ENCODE data around the gene FADS3. TPM values are rescaled to one million over a fixed set of nuclear protein-coding genes. Genes with fewer than 3 reads are reported as not detected.

The FADS3 gene
- polyA plus RNA-seq, 4 donors, result 5.3 to 17.9 (median 6.0) TPM

DNA sequence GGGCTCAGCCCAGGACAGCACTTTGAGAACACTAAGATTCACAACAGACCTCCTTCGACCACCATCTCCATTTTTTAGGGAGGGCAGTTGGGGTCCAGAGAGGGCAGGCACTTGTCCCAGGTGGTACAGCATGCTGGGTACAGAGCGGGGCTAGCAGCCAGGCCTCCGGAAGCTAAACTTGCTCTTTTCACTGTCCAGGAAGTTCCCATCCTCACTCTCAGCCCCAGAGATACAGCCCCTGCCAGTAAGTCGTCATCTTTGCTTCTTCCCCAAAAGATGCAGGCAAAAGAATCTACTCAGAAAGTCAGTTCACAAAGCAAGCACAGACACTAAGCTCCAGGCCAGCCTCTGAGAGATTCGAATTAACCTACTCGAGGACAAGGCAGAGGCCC is 32.7 kb upstream of the FADS3 start:
- no peak overlapping the region for H3K4me3 ChIP-seq (ENCODE audit: low read depth in 1 of 3, low read length in 3 of 3)

DNA sequence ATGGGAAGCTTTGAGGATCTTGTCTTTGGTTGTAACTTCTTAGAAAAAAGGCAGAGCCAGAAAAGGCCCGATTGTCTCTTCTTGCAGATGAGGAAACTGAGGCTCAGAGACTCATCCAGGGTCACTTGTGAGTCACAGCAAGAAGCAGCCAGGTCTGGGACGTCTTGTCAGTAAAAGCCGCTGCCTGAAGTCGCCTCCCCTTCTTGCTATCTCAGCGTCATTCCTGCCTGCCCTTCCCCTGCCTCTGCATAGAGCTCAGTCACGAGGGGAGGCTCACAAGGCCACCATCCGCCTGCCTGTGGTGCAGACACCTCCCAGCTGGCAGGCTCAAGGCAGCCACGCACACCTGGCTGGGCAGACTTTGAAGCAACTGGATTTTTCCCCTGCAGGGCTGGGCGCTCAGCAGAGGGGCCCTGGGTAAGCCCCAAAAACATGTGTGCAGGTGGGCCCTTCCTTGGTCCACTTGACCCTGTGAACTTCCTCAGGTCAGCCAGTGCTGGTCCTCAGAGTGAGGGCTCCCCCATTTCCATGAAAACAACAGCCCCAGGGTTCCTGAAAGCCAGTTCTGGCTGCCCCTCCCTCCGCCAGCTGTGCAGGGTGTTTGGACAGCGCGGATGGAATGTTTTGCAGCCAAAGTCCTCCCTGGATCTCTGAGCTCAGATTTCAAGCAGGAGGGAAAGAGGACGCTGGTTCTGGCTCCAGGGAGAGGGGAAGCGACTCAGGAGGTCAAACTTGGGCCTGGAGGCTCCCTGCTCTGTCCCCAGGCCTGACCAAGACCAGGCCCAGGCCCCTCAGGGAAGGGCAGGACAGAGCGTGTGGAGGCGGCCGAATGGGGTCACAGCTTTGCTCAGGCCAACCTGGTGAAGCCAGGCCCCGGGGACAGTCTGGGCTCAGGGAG is 32.1 kb upstream of the FADS3 start:
- H3K4me3 ChIP-seq (ENCODE audit: low read depth in 1 of 3, low read length in 3 of 3), result no peak overlapping the region
- 24 to 36% (median 28%) methylated on average over 18 of the region's 18 CpGs for whole genome bisulfite sequencing, 3 donors
- peak overlapping the region in 2 of 3 donors; percentile 89 to 90 for H3K27ac ChIP-seq (ENCODE audit: low read depth in 1 of 3, low read length in 2 of 3)
- no peak for FAIRE-seq
- no peaks in the 10 kb centered on the region for H3K36me3 ChIP-seq (ENCODE audit: control insufficient read depth in 3 of 3, insufficient read depth in 2 of 3, low read depth in 1 of 3, low read length in 3 of 3)
- H3K4me1 ChIP-seq (ENCODE audit: control insufficient read depth in 3 of 3, insufficient read depth in 2 of 3, low read depth in 1 of 3, low read length in 2 of 3), result peaks cover 0 to 53% (median 0%) of the 10 kb centered on the region in 3 donors
- H3K27me3 ChIP-seq (ENCODE audit: control insufficient read depth in 3 of 3, insufficient read depth in 3 of 3, low read length in 3 of 3), result peaks cover 0 to 9% (median 0%) of the 10 kb centered on the region in 3 donors
- no peaks in the 10 kb centered on the region for H3K9me3 ChIP-seq (ENCODE audit: control insufficient read depth in 2 of 2, insufficient read depth in 1 of 2, low read depth in 1 of 2, low read length in 1 of 2)
- peak; percentile 39 to 94 for DNase-seq

More for the DNA sequence above, 32.7 kb upstream of the FADS3 start:
- H3K9me3 ChIP-seq (ENCODE audit: control insufficient read depth in 2 of 2, insufficient read depth in 1 of 2, low read depth in 1 of 2, low read length in 1 of 2), result no peaks in the 10 kb centered on the region
- peaks cover 0 to 47% (median 0%) of the 10 kb centered on the region in 3 donors for H3K4me1 ChIP-seq (ENCODE audit: control insufficient read depth in 3 of 3, insufficient read depth in 2 of 3, low read depth in 1 of 3, low read length in 2 of 3)
- WGBS, 3 donors, result 63 to 77% (median 67%) methylated on average over 6 of the region's 6 CpGs
- DNase-seq (no peak), FAIRE-seq (no peak)
- peaks cover 0 to 4% (median 0%) of the 10 kb centered on the region in 3 donors for H3K27me3 ChIP-seq (ENCODE audit: control insufficient read depth in 3 of 3, insufficient read depth in 3 of 3, low read length in 3 of 3)
- peak overlapping the region in 2 of 3 donors; percentile 89 to 90 for H3K27ac ChIP-seq (ENCODE audit: low read depth in 1 of 3, low read length in 2 of 3)
- H3K36me3 ChIP-seq (ENCODE audit: control insufficient read depth in 3 of 3, insufficient read depth in 2 of 3, low read depth in 1 of 3, low read length in 3 of 3), result no peaks in the 10 kb centered on the region

- WGBS, 3 donors, result 23 to 32% (median 31%) methylated on average over 6 of the region's 6 CpGs
- FAIRE-seq (no peak), DNase-seq (peak in 1 of 2 donors; percentile 52)
- Histone ChIP-seq H3K4me3 (ENCODE audit: low read depth in 1 of 3, low read length in 3 of 3) (no peak overlapping the region), H3K36me3 (ENCODE audit: control insufficient read depth in 3 of 3, insufficient read depth in 2 of 3, low read depth in 1 of 3, low read length in 3 of 3) (no peaks in the 10 kb centered on the region), H3K4me1 (ENCODE audit: control insufficient read depth in 3 of 3, insufficient read depth in 2 of 3, low read depth in 1 of 3, low read length in 2 of 3) (peaks cover 0 to 62% (median 0%) of the 10 kb centered on the region in 3 donors), H3K27ac (ENCODE audit: low read depth in 1 of 3, low read length in 2 of 3) (peak overlapping the region in 2 of 3 donors; percentile 89 to 90), H3K27me3 (ENCODE audit: control insufficient read depth in 3 of 3, insufficient read depth in 3 of 3, low read length in 3 of 3) (peaks cover 0 to 18% (median 0%) of the 10 kb centered on the region in 3 donors), H3K9me3 (ENCODE audit: control insufficient read depth in 2 of 2, insufficient read depth in 1 of 2, low read depth in 1 of 2, low read length in 1 of 2) (no peaks in the 10 kb centered on the region)
These were observed 31.2 kb upstream of the FADS3 start for GRCh38 chr11:61922539-61922938.

DNA sequence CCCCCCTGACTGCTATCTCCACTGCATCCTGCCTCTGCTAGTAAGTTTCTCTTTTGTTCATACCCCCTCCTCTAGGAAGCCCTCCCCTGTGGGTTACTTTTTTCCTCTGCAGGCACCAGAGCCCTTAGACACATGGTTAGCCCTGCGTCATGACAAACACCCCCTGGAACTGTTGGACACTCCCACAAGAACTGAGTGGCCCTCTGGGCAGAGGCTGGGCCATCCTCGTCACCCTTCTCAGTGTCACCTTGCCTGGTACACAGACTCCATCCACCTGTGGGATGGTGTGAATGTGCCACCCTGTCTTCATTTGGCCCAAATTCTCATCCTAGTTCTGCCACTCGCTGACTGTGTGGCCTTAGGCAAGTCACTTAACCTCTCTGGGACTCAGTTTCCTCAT is 30.1 kb upstream of the FADS3 start:
- Histone ChIP-seq H3K27me3 (ENCODE audit: control insufficient read depth in 3 of 3, insufficient read depth in 3 of 3, low read length in 3 of 3) (peaks cover 0 to 23% (median 0%) of the 10 kb centered on the region in 3 donors), H3K9me3 (ENCODE audit: control insufficient read depth in 2 of 2, insufficient read depth in 1 of 2, low read depth in 1 of 2, low read length in 1 of 2) (no peaks in the 10 kb centered on the region), H3K4me1 (ENCODE audit: control insufficient read depth in 3 of 3, insufficient read depth in 2 of 3, low read depth in 1 of 3, low read length in 2 of 3) (peaks cover 0 to 62% (median 0%) of the 10 kb centered on the region in 3 donors), H3K27ac (ENCODE audit: low read depth in 1 of 3, low read length in 2 of 3) (no peak overlapping the region), H3K4me3 (ENCODE audit: low read depth in 1 of 3, low read length in 3 of 3) (no peak overlapping the region), H3K36me3 (ENCODE audit: control insufficient read depth in 3 of 3, insufficient read depth in 2 of 3, low read depth in 1 of 3, low read length in 3 of 3) (no peaks in the 10 kb centered on the region)
- WGBS, 3 donors, result 75 to 85% (median 85%) methylated on average over 3 of the region's 3 CpGs
- DNase-seq (no peak), FAIRE-seq (no peak)

DNA sequence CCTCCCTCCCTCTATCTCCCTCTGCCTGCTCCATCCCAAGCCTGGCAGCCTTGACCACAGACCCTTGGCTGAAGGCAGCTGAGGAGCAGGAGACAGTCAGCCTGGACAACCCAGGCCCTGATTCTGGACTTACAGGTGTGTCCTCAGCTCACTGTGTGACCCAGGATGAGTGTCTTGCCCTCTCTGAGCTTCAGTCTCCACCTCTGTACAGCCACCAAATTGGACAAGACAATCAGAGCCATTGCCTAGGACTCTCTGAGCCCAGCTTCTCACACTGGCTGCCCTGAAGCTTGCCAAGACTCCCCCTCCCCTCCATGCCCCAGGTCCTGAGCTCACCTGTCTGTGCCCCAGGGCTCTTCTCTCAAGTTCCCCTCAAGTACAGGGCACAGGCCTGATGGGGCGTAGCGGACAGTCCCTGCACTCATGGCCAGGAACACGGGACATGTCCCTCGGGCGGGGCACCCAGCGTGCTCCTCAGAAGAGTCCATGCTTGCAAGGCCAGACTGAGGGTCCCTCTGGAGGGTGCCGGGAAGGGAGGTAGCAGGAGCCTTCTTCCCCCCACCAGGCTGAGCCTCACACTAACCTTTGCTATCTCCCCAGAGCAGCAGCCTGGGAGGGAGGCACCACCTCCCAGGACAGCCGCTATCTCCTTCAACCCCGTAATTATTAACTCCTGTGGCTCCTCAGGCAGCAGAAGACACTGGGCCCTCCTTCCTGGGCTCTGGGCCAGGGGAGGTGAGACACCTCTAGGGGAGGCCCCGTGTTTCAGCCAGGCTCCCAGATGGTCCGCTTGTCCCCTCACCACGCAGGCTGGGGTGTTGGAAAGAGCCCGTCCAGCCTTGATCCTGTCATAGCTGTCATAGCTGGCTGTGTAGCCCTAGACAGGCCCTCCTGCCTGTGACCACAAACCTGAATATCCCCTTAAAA is 28.6 kb upstream of the FADS3 start:
- WGBS, 3 donors, result 23 to 64% (median 42%) methylated on average over 12 to 13 of the region's 13 CpGs
- FAIRE-seq, result no peak
- peaks cover 0 to 62% (median 0%) of the 10 kb centered on the region in 3 donors for H3K4me1 ChIP-seq (ENCODE audit: control insufficient read depth in 3 of 3, insufficient read depth in 2 of 3, low read depth in 1 of 3, low read length in 2 of 3)
- DNase-seq, result peak; percentile 22 to 88
- no peaks in the 10 kb centered on the region for H3K9me3 ChIP-seq (ENCODE audit: control insufficient read depth in 2 of 2, insufficient read depth in 1 of 2, low read depth in 1 of 2, low read length in 1 of 2)
- H3K4me3 ChIP-seq (ENCODE audit: low read depth in 1 of 3, low read length in 3 of 3), result peak overlapping the region in 1 of 3 donors; percentile 55
- H3K27me3 ChIP-seq (ENCODE audit: control insufficient read depth in 3 of 3, insufficient read depth in 3 of 3, low read length in 3 of 3), result peaks cover 0 to 26% (median 0%) of the 10 kb centered on the region in 3 donors
- peak overlapping the region in 2 of 3 donors; percentile 33 to 62 for H3K27ac ChIP-seq (ENCODE audit: low read depth in 1 of 3, low read length in 2 of 3)
- H3K36me3 ChIP-seq (ENCODE audit: control insufficient read depth in 3 of 3, insufficient read depth in 2 of 3, low read depth in 1 of 3, low read length in 3 of 3), result no peaks in the 10 kb centered on the region

DNA sequence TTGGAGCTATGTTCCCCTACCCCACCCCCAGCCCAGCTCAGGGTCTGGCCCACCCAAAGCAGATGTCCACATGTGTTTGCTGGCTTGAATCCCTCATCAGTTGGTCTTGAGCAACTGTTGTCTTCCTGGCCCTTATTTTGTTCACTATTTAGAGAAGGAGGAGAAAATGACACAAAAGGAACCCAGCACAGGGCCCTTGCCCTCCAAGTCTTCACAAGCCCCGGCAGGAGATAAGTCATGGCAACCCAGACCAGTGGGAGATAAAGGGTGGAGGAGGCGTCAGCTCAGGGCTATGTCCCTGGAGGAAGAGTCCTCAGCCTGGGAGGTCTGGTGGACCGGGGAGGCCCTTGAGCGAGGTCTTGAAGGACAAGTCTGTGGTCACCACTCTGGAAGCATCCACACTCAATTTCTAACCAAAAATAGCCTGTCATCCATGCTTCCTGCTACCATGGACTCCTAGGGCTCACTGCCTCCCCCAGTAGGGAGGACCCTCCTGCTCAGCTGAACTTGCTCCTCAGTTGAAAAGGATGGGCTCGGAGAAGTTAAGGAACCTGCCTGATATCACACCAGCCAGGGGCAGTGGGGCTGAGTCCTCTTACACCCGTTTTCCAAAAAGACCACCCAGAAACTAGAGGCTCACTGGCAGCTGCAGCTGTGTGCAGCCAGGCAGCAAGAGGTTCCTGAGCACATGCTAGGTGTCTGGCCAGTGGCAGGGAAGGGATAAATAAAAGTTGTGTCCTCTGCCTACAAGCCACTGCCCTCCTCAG is 27.8 kb upstream of the FADS3 start:
- Histone ChIP-seq H3K36me3 (ENCODE audit: control insufficient read depth in 3 of 3, insufficient read depth in 2 of 3, low read depth in 1 of 3, low read length in 3 of 3) (no peaks in the 10 kb centered on the region), H3K4me1 (ENCODE audit: control insufficient read depth in 3 of 3, insufficient read depth in 2 of 3, low read depth in 1 of 3, low read length in 2 of 3) (peaks cover 0 to 58% (median 0%) of the 10 kb centered on the region in 3 donors), H3K27me3 (ENCODE audit: control insufficient read depth in 3 of 3, insufficient read depth in 3 of 3, low read length in 3 of 3) (peaks cover 0 to 26% (median 0%) of the 10 kb centered on the region in 3 donors), H3K9me3 (ENCODE audit: control insufficient read depth in 2 of 2, insufficient read depth in 1 of 2, low read depth in 1 of 2, low read length in 1 of 2) (no peaks in the 10 kb centered on the region), H3K27ac (ENCODE audit: low read depth in 1 of 3, low read length in 2 of 3) (peak overlapping the region in 1 of 3 donors; percentile 33), H3K4me3 (ENCODE audit: low read depth in 1 of 3, low read length in 3 of 3) (peak overlapping the region in 1 of 3 donors; percentile 55)
- 66 to 75% (median 70%) methylated on average over 6 of the region's 6 CpGs for WGBS, 3 donors
- DNase-seq, result no peak
- no peak for FAIRE-seq

GRCh38 chr11:61918251-61918937 is 27.0 kb upstream of the FADS3 start:
- DNase-seq (no peak), FAIRE-seq (no peak)
- peaks cover 0 to under 1% (median 0%) of the 10 kb centered on the region in 3 donors for H3K36me3 ChIP-seq (ENCODE audit: control insufficient read depth in 3 of 3, insufficient read depth in 2 of 3, low read depth in 1 of 3, low read length in 3 of 3)
- peaks cover 0 to 51% (median 0%) of the 10 kb centered on the region in 3 donors for H3K4me1 ChIP-seq (ENCODE audit: control insufficient read depth in 3 of 3, insufficient read depth in 2 of 3, low read depth in 1 of 3, low read length in 2 of 3)
- 72 to 79% (median 76%) methylated on average over 14 of the region's 14 CpGs for WGBS, 3 donors
- H3K27ac ChIP-seq (ENCODE audit: low read depth in 1 of 3, low read length in 2 of 3), result peak overlapping the region in 1 of 3 donors; percentile 65
- peak overlapping the region in 1 of 3 donors; percentile 55 for H3K4me3 ChIP-seq (ENCODE audit: low read depth in 1 of 3, low read length in 3 of 3)
- H3K27me3 ChIP-seq (ENCODE audit: control insufficient read depth in 3 of 3, insufficient read depth in 3 of 3, low read length in 3 of 3), result peaks cover 0 to 26% (median 0%) of the 10 kb centered on the region in 3 donors
- H3K9me3 ChIP-seq (ENCODE audit: control insufficient read depth in 2 of 2, insufficient read depth in 1 of 2, low read depth in 1 of 2, low read length in 1 of 2), result no peaks in the 10 kb centered on the region
